ENCODE measurements around the gene SAV1. TPM values are rescaled to one million over a fixed set of nuclear protein-coding genes. Genes with fewer than 3 reads are reported as not detected.

The SAV1 gene
- polyA plus RNA-seq, 1 donor: 38.8 TPM

DNA sequence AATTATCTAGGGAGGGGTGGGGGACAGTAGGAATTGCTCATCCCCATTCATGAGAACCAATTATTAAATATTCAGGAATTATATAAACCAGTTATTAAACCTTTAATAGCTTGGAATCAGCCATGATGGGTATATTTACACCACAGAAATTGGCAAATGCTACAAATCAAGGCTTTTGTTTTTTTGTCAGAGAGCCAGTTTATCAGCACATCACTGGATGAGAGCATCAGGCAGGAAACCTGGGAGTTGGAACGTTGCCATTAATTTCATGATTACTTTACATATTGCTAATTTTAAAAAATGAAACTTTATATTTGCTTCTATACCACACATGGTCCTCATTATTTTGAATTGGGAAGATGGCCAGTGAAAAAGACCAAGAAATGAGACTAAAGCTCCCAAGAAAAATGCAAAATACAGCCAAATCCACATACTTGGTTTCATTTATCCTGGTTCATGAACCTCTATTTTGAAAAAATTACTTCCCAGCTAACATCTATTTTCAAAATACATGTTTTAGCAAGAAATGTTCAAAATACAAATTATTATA, 59.7 kb downstream of the SAV1 start:
- DNase-seq: no peak

GRCh38 chr14:50607761-50608160, 60.3 kb downstream of the SAV1 start:
- DNase-seq: no peak

- no peak for DNase-seq
Observed at GRCh38 chr14:50607181-50607580, 60.9 kb downstream of the SAV1 start.

DNA sequence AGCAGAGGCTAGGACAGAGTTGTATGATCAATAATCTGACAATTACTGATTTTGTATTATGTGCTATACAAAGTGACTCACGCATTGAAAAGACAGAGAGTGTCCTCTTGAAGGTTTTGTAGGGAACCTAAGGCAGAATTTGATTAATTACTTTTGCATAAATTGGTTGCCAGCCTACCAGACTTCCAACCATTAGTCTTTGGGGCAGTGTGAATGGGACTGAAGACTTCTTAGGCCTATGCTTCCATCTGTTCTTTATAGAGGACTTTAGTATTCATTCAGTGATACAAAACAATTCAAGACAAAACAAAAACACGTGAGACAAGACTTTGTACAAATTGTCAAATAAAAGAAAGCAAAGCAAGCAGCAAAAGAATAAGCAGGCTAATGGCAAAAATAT, 61.6 kb downstream of the SAV1 start:
- DNase-seq: no peak

GRCh38 chr14:50605766-50606165, 62.3 kb downstream of the SAV1 start:
- no peak for DNase-seq

GRCh38 chr14:50603565-50603964, 64.5 kb downstream of the SAV1 start:
- no peak for DNase-seq

DNA sequence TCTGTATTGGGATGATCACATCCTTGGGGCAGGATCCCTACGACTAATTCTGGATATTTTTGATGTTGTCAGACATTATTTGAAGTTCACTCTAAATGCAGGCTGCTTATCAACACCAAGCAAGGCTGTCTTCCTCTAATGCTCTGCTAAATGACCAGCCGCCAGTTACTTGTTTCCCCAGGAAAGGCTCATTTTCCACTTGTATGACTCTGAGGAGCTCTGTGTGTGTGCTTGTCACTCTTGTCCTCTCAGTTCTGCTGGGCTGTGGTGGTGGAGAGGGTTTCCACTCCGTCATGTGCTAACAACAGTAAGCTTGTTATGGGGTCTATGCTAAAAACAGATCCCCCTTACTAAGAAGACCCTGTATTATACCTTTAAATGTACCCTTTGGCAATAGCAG, 66.1 kb downstream of the SAV1 start:
- no peak for DNase-seq

DNA sequence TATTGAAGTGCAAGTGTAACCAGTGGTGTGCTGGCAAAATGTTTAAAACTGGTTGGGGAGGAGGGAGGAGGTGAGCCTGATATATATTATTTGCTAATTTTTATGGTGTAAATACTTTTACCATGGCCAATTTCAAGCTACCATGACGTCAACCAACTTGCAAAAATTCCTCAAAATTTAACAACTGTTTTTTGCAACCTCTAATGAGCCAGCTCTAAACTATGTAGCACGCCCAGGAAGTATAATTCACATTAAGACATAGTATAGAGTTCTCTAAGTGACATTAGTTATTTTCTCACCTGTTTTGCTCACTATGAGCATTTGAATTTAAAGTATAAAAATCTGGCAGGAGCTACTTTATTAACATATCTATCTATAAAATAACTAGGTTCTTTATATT, 66.7 kb downstream of the SAV1 start:
- no peak for DNase-seq

- DNase-seq: no peak
Observed at GRCh38 chr14:50600849-50601248, 67.3 kb downstream of the SAV1 start.

- DNase-seq: no peak
Observed at GRCh38 chr14:50599700-50600444, 68.2 kb downstream of the SAV1 start.

GRCh38 chr14:50598765-50599164, 69.3 kb downstream of the SAV1 start:
- DNase-seq: no peak

DNA sequence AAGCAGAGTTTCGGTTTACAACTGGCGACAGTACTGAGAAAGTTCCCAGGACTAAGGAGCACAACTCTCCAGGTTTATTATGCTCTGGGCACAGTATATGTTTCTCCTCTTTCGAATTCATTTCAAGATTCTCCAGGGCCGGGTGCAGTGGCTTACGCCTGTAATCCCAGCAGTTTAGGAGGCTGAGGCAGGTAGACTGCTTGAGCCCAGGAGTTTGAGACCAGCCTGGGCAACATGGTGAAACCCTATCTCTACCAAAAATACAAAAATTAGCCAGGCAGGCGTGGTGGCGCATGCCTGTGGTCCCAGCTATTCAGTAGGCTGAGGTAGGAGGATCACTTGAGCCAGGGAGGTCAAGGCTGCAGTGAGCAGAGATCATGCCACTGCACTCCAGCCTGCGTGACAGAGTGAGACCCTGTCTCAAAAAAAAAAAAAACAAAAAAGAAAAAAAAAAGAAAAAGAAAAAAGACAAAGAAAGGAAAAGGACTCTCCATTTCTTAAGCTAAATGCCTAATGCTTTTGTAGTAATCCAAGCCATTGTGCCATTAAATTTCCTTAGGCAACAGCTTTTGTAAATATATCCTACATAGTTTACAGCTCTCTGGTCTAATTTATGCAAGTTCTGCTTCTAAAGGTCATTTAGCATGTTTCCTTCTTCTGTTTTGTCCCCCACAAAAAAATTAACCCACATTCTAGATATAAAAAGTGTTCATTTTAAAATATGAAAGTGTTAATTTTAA, 73.4 kb downstream of the SAV1 start:
- no peak for DNase-seq

DNA sequence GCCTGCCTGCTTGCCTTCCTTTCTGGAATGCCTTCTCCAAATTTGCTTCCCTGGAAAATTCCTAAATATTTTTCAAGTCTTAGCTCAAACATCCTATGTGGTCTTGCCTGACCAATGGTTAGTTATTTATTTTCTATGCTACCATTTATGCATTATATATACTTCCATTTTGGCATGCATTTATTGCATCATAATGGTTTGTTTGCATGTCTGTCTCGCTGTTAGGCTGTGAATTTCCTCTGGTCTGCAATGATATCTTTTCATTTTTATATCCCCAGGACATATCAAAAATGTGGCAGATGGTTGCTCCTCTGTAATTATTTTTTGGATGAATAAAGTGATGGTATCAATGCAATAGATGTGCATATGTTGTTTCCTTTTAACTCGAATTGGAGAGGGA, 77.6 kb downstream of the SAV1 start:
- no peak for DNase-seq

Other genes starting within 250 kb of the SAV1 start
- 66.2 TPM for gene MAP4K5, start 135.7 kb downstream of the SAV1 start, polyA plus RNA-seq (ENCODE audit: insufficient read length)
- gene ATL1, start 108.2 kb downstream of the SAV1 start, polyA plus RNA-seq (ENCODE audit: insufficient read length): 8.4 TPM
- 43.1 TPM for gene NIN, start 162.9 kb upstream of the SAV1 start, polyA plus RNA-seq (ENCODE audit: insufficient read length)
- gene ABHD12B, start 203.7 kb upstream of the SAV1 start, polyA plus RNA-seq (ENCODE audit: insufficient read length): 0.47 TPM